NCI-H510A (cell line): Measurements from ENCODE around the gene DCTN1.

Experiments
- DNase-seq: peaks from one replicate; lab custom pipeline; 2025; lab: John Stamatoyannopoulos, UW

Gene DCTN1

GRCh38 chr2:74321737-74322136 is 58.4 kb downstream of the DCTN1 start:
- no peak for DNase-seq

GRCh38 chr2:74317701-74318100 is 62.4 kb downstream of the DCTN1 start:
- DNase-seq, result no peak

- no peak for DNase-seq
These were observed 63.4 kb downstream of the DCTN1 start for GRCh38 chr2:74316627-74317295.

- no peak for DNase-seq
These were observed 66.0 kb downstream of the DCTN1 start for GRCh38 chr2:74314107-74314506.

- no peak for DNase-seq
These were observed 66.6 kb downstream of the DCTN1 start for GRCh38 chr2:74313497-74313896.

- DNase-seq, result no peak
These were observed 67.2 kb downstream of the DCTN1 start for GRCh38 chr2:74312913-74313312.
